ENCODE results near the gene RAD51B. TPM values are rescaled to one million over a fixed set of nuclear protein-coding genes. Genes with fewer than 3 reads are reported as not detected.

Gene RAD51B
- total RNA-seq, 1 donor from 2014 or later = 28.5 TPM

- Histone ChIP-seq H3K4me3 (no peak overlapping the region), H3K9me3 (no peaks in the 10 kb centered on the region), H3K4me1 (peaks cover 41% of the 10 kb centered on the region), H3K36me3 (no peaks in the 10 kb centered on the region), H3K27me3 (no peaks in the 10 kb centered on the region), H3K27ac (no peak overlapping the region)
- intact Hi-C loops (cut with DNase I) = loop anchor here (10.0 kb wide), 1 partner anchor 68 kb away; no protein-coding TSS in a partner anchor
- TF ChIP-seq CTCF (IDR thresholded peaks at IDR 0.05) (no peak), POLR2AphosphoS5 (IDR thresholded peaks at IDR 0.05; ENCODE audit: insufficient read depth in 1 of 2, low read depth in 1 of 2) (no peak), POLR2A (IDR thresholded peaks at IDR 0.05) (no peak)
- no peak for DNase-seq (ENCODE audit: extremely low spot score in 2 of 2)
These were observed 643.1 kb downstream of the RAD51B start for GRCh38 chr14:68462683-68463082.

DNA sequence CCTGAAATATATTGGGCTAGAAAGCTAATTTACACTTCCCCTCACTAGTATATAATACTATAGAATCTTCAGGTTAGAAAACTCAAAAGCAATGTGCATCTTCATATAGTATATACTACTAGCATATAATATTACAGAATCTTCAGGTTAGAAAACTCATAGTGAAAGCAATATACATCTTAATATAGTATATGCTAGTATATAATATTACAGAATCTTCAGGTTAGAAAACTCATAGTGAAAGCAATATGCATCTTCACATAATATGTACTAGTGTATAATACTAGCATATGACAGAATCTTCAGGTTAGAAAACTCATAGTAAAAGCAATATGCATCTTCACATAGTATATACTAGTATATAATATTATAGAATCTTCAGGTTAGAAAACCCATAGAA lies 643.7 kb downstream of the RAD51B start:
- H3K27me3 ChIP-seq = no peaks in the 10 kb centered on the region
- no peak overlapping the region for H3K4me3 ChIP-seq
- no peak for TF ChIP-seq POLR2A (IDR thresholded peaks at IDR 0.05)
- no peak for TF ChIP-seq POLR2AphosphoS5 (IDR thresholded peaks at IDR 0.05; ENCODE audit: insufficient read depth in 1 of 2, low read depth in 1 of 2)
- no peak for TF ChIP-seq CTCF (IDR thresholded peaks at IDR 0.05)
- no peak for DNase-seq (ENCODE audit: extremely low spot score in 2 of 2)
- H3K9me3 ChIP-seq = no peaks in the 10 kb centered on the region
- intact Hi-C loops (cut with DNase I) = loop anchor here (10.0 kb wide), 1 partner anchor 68 kb away; no protein-coding TSS in a partner anchor
- H3K4me1 ChIP-seq = peaks cover 37% of the 10 kb centered on the region
- no peaks in the 10 kb centered on the region for H3K36me3 ChIP-seq
- no peak overlapping the region for H3K27ac ChIP-seq

- no peak overlapping the region for H3K4me3 ChIP-seq
- no peaks in the 10 kb centered on the region for H3K36me3 ChIP-seq
- intact Hi-C loops (cut with DNase I) = loop anchor here (10.0 kb wide), 1 partner anchor 69 kb away; no protein-coding TSS in a partner anchor
- DNase-seq (ENCODE audit: extremely low spot score in 2 of 2) = no peak
- H3K4me1 ChIP-seq = peaks cover 33% of the 10 kb centered on the region
- no peak overlapping the region for H3K27ac ChIP-seq
- H3K27me3 ChIP-seq = no peaks in the 10 kb centered on the region
- H3K9me3 ChIP-seq = no peaks in the 10 kb centered on the region
- no peak for TF ChIP-seq POLR2A (IDR thresholded peaks at IDR 0.05)
These were observed 644.3 kb downstream of the RAD51B start for GRCh38 chr14:68463705-68464374.

DNA sequence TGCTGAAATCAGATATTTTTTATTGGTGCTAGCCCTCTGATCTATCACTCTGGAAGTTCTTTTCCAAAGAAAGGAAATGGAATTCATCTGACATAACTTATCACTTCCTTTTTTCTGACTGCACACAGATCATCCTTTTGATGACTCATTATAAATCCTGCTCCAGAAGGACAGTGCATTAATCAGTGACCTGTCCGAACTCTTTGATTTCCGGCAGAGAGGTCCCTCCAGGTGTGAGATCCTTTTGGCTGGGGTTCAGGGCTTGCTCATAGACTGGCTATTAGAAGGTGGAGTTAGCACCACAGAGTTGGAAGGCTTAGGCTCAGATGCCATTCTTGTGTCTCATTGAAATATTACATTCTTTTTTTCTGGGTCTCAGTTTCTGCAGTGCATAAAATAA lies 645.1 kb downstream of the RAD51B start:
- H3K27ac ChIP-seq = no peak overlapping the region
- DNase-seq (ENCODE audit: extremely low spot score in 2 of 2) = no peak
- H3K4me1 ChIP-seq = peaks cover 27% of the 10 kb centered on the region
- no peak overlapping the region for H3K4me3 ChIP-seq
- H3K27me3 ChIP-seq = no peaks in the 10 kb centered on the region
- H3K9me3 ChIP-seq = no peaks in the 10 kb centered on the region
- TF ChIP-seq POLR2AphosphoS5 (IDR thresholded peaks at IDR 0.05; ENCODE audit: insufficient read depth in 1 of 2, low read depth in 1 of 2) (no peak), POLR2A (IDR thresholded peaks at IDR 0.05) (no peak), CTCF (IDR thresholded peaks at IDR 0.05) (no peak)
- intact Hi-C loops (cut with DNase I) = loop anchor here (10.0 kb wide), 1 partner anchor 70 kb away; no protein-coding TSS in a partner anchor
- no peaks in the 10 kb centered on the region for H3K36me3 ChIP-seq

DNA sequence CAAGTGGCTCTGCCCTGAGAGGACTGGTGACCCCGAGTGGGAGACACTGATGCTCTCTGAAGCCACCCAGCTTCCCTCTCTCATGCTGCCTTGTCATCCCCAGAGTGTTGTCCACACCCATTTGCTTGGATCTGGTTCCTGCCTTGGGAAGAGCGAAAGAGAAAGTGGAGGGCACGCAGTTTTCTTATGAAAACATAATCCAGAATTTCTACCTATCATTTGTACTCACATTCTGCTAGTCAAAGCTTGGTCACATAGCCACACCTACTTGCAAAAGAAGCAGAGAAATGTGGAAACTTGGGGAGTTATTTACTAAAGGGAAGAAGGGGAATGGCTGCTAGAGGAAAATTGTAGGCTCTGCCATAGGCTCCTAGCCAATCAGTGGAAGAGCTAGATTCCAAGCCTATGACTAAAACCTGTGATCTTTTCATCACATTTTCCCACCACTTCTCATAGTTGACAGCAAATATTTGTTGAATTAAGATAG lies 647.0 kb downstream of the RAD51B start:
- Histone ChIP-seq H3K9me3 (no peaks in the 10 kb centered on the region), H3K36me3 (no peaks in the 10 kb centered on the region), H3K27me3 (no peaks in the 10 kb centered on the region), H3K4me3 (no peak overlapping the region), H3K27ac (peak overlapping the region; percentile 60), H3K4me1 (peaks cover 11% of the 10 kb centered on the region)
- intact Hi-C loops (cut with DNase I) = loop anchor here (10.0 kb wide), 1 partner anchor 72 kb away; no protein-coding TSS in a partner anchor
- TF ChIP-seq POLR2A (IDR thresholded peaks at IDR 0.05) (no peak), CTCF (IDR thresholded peaks at IDR 0.05) (no peak), POLR2AphosphoS5 (IDR thresholded peaks at IDR 0.05; ENCODE audit: insufficient read depth in 1 of 2, low read depth in 1 of 2) (peak in 1 of 2 donors; percentile 44)
- DNase-seq (ENCODE audit: extremely low spot score in 2 of 2) = no peak

Data from vagina (tissue), 2 donors.